GM12864 (cell line): Measurements from ENCODE around the gene WBP2.

Experiments used
- DNase-seq: peaks from one replicate; pipeline ENCODE4 v3.0.0-alpha.2; 2011; ENCODE audit warnings: low read depth
- H3K4me3 ChIP-seq: 2 replicates; pipeline ENCODE4 v1.5.1; 2011; ENCODE audit warnings: mild to moderate bottlenecking, low read depth, low read length, control low read depth
- CTCF ChIP-seq: IDR thresholded peaks from 2 replicates; pipeline ENCODE4 v1.5.1; 2011; ENCODE audit warnings: low read depth, mild to moderate bottlenecking, moderate library complexity, low read length, control low read depth, inconsistent platforms; ENCODE audit errors: missing control alignments

Gene WBP2

GRCh38 chr17:75885431-75885830 lies 30.3 kb upstream of the WBP2 start:
- no peak for DNase-seq
- H3K4me3 ChIP-seq = no peak overlapping the region
- no peak for TF ChIP-seq CTCF

- TF ChIP-seq CTCF = no peak
- H3K4me3 ChIP-seq = no peak overlapping the region
- DNase-seq = no peak
Measured at GRCh38 chr17:75881678-75882454, 26.7 kb upstream of the WBP2 start.

GRCh38 chr17:75880266-75880665 lies 25.1 kb upstream of the WBP2 start:
- no peak for TF ChIP-seq CTCF
- no peak for DNase-seq

GRCh38 chr17:75878174-75878998 lies 23.3 kb upstream of the WBP2 start, which contains the start of gene TRIM47:
Gene TRIM47, minus strand, starts transcription at chr17:75878581. Its CDS starts 33 bp downstream, at chr17:75878548.
- TF ChIP-seq CTCF = no peak
- no peak for DNase-seq
- peak within 1 kb of the TSS; percentile 50 for H3K4me3 ChIP-seq

More at GRCh38 chr17:75880266-75880665, 25.1 kb upstream of the WBP2 start:
- no peak overlapping the region for H3K4me3 ChIP-seq

- peak; percentile 47 for TF ChIP-seq CTCF
- no peak for DNase-seq
- peak overlapping the region; percentile 50 for H3K4me3 ChIP-seq
Measured at GRCh38 chr17:75877752-75878173, 22.6 kb upstream of the WBP2 start.

- no peak for TF ChIP-seq CTCF
- no peak for DNase-seq
- peak overlapping the region; percentile 50 for H3K4me3 ChIP-seq
Measured at GRCh38 chr17:75876938-75877751, 22.0 kb upstream of the WBP2 start.
